ENCODE measurements around the gene TBPL2.

TBPL2 gene

GRCh38 chr14:55399183-55399582 is 41.2 kb downstream of the TBPL2 start:
- Mint-ChIP-seq H3K4me1 (peaks cover 7% of the 10 kb centered on the region), H3K36me3 (ENCODE audit: low read depth) (peaks cover 19% of the 10 kb centered on the region), H3K9me3 (no peaks in the 10 kb centered on the region), H3K27me3 (ENCODE audit: low read depth) (no peaks in the 10 kb centered on the region), H3K27ac (no peak overlapping the region), H3K4me3 (no peak overlapping the region)
- TF ChIP-seq CTCF (IDR thresholded peaks at IDR 0.05; ENCODE audit: unreplicated experiment in 3 of 3), result no peak

- Mint-ChIP-seq H3K27me3 (ENCODE audit: low read depth) (no peaks in the 10 kb centered on the region), H3K36me3 (ENCODE audit: low read depth) (peaks cover 19% of the 10 kb centered on the region), H3K27ac (peak overlapping the region in 1 of 3 experiments; percentile 14), H3K9me3 (no peaks in the 10 kb centered on the region), H3K4me1 (peaks cover 7% of the 10 kb centered on the region), H3K4me3 (no peak overlapping the region)
- no peak for TF ChIP-seq CTCF (IDR thresholded peaks at IDR 0.05; ENCODE audit: unreplicated experiment in 3 of 3)
These were observed 41.7 kb downstream of the TBPL2 start for GRCh38 chr14:55398679-55399078.

GRCh38 chr14:55389330-55389729 is 51.1 kb downstream of the TBPL2 start:
- TF ChIP-seq CTCF (IDR thresholded peaks at IDR 0.05; ENCODE audit: unreplicated experiment in 3 of 3), result no peak
- Mint-ChIP-seq H3K4me3 (no peak overlapping the region), H3K4me1 (no peaks in the 10 kb centered on the region), H3K9me3 (no peaks in the 10 kb centered on the region), H3K27me3 (ENCODE audit: low read depth) (no peaks in the 10 kb centered on the region), H3K27ac (no peak overlapping the region), H3K36me3 (ENCODE audit: low read depth) (peaks cover 47% of the 10 kb centered on the region)

- H3K4me1 Mint-ChIP-seq, result no peaks in the 10 kb centered on the region
- no peak overlapping the region for H3K4me3 Mint-ChIP-seq
- no peaks in the 10 kb centered on the region for H3K9me3 Mint-ChIP-seq
- H3K27me3 Mint-ChIP-seq (ENCODE audit: low read depth), result no peaks in the 10 kb centered on the region
- TF ChIP-seq CTCF (IDR thresholded peaks at IDR 0.05; ENCODE audit: unreplicated experiment in 3 of 3), result no peak
- no peak overlapping the region for H3K27ac Mint-ChIP-seq
- peaks cover 53% of the 10 kb centered on the region for H3K36me3 Mint-ChIP-seq (ENCODE audit: low read depth)
These were observed 52.3 kb downstream of the TBPL2 start for GRCh38 chr14:55388160-55388559.

- no peak overlapping the region for H3K27ac Mint-ChIP-seq
- no peaks in the 10 kb centered on the region for H3K9me3 Mint-ChIP-seq
- peaks cover 53% of the 10 kb centered on the region for H3K36me3 Mint-ChIP-seq (ENCODE audit: low read depth)
- TF ChIP-seq CTCF (IDR thresholded peaks at IDR 0.05; ENCODE audit: unreplicated experiment in 3 of 3), result no peak
- H3K4me1 Mint-ChIP-seq, result no peaks in the 10 kb centered on the region
- no peaks in the 10 kb centered on the region for H3K27me3 Mint-ChIP-seq (ENCODE audit: low read depth)
- no peak overlapping the region for H3K4me3 Mint-ChIP-seq
These were observed 53.3 kb downstream of the TBPL2 start for GRCh38 chr14:55387121-55387520.

- Mint-ChIP-seq H3K27me3 (ENCODE audit: low read depth) (no peaks in the 10 kb centered on the region), H3K27ac (no peak overlapping the region), H3K9me3 (no peaks in the 10 kb centered on the region), H3K36me3 (ENCODE audit: low read depth) (peaks cover 57% of the 10 kb centered on the region), H3K4me3 (no peak overlapping the region), H3K4me1 (no peaks in the 10 kb centered on the region)
- no peak for TF ChIP-seq CTCF (IDR thresholded peaks at IDR 0.05; ENCODE audit: unreplicated experiment in 3 of 3)
These were observed 54.2 kb downstream of the TBPL2 start for GRCh38 chr14:55386037-55386808.
